Measurements from ENCODE around the gene CALM3. TPM values are rescaled to one million over a fixed set of nuclear protein-coding genes. Genes with fewer than 3 reads are reported as not detected.

The CALM3 gene
- total RNA-seq, 4 donors from 2014 or later = 108 to 190 (median 155) TPM

- H3K4me3 ChIP-seq (replicated peaks in 1 of 3) = no peak overlapping the region
- H3K27ac ChIP-seq = no peak overlapping the region
- WGBS, 2 donors = 81 to 86% methylated on average over 4 of the region's 4 CpGs
- no peaks in the 10 kb centered on the region for H3K4me1 ChIP-seq
- H3K9me3 ChIP-seq = no peaks in the 10 kb centered on the region
- no peak for TF ChIP-seq POLR2A (IDR thresholded peaks at IDR 0.05)
- no peak for TF ChIP-seq CTCF (IDR thresholded peaks at IDR 0.05)
- DNase-seq = no peak
- no peaks in the 10 kb centered on the region for H3K27me3 ChIP-seq
- no peaks in the 10 kb centered on the region for H3K36me3 ChIP-seq
- intact Hi-C loops (cut with DNase I) = no loop called here
These were observed 14.8 kb upstream of the CALM3 start for GRCh38 chr19:46586294-46586693.

GRCh38 chr19:46587861-46588260 is 13.3 kb upstream of the CALM3 start:
- no peak overlapping the region for H3K27ac ChIP-seq
- no peaks in the 10 kb centered on the region for H3K4me1 ChIP-seq
- intact Hi-C loops (cut with DNase I) = no loop called here
- TF ChIP-seq POLR2A (IDR thresholded peaks at IDR 0.05) (no peak), CTCF (IDR thresholded peaks at IDR 0.05) (no peak)
- 86 to 88% methylated on average over 3 of the region's 3 CpGs for WGBS, 2 donors
- H3K9me3 ChIP-seq = no peaks in the 10 kb centered on the region
- no peak overlapping the region for H3K4me3 ChIP-seq (replicated peaks in 1 of 3)
- no peaks in the 10 kb centered on the region for H3K27me3 ChIP-seq
- no peaks in the 10 kb centered on the region for H3K36me3 ChIP-seq
- DNase-seq = no peak

GRCh38 chr19:46591254-46591653 is 9.9 kb upstream of the CALM3 start:
- intact Hi-C loops (cut with DNase I) = no loop called here

GRCh38 chr19:46591870-46592269 is 9.3 kb upstream of the CALM3 start:
- 87 to 90% methylated on average over 3 of the region's 3 CpGs for WGBS, 2 donors
- no peaks in the 10 kb centered on the region for H3K27me3 ChIP-seq
- intact Hi-C loops (cut with DNase I) = no loop called here
- no peaks in the 10 kb centered on the region for H3K4me1 ChIP-seq
- H3K27ac ChIP-seq = no peak overlapping the region
- no peaks in the 10 kb centered on the region for H3K9me3 ChIP-seq
- TF ChIP-seq CTCF (IDR thresholded peaks at IDR 0.05) = no peak
- TF ChIP-seq POLR2A (IDR thresholded peaks at IDR 0.05) = no peak
- DNase-seq = no peak
- H3K36me3 ChIP-seq = no peaks in the 10 kb centered on the region
- no peak overlapping the region for H3K4me3 ChIP-seq (replicated peaks in 1 of 3)

More at GRCh38 chr19:46591254-46591653, 9.9 kb upstream of the CALM3 start:
- Histone ChIP-seq H3K4me1 (no peaks in the 10 kb centered on the region), H3K4me3 (replicated peaks in 1 of 3) (no peak overlapping the region), H3K9me3 (no peaks in the 10 kb centered on the region), H3K27ac (no peak overlapping the region), H3K27me3 (no peaks in the 10 kb centered on the region), H3K36me3 (no peaks in the 10 kb centered on the region)
- no peak for DNase-seq
- 97 to 98% methylated on average over 4 of the region's 4 CpGs for WGBS, 2 donors
- no peak for TF ChIP-seq CTCF (IDR thresholded peaks at IDR 0.05)
- no peak for TF ChIP-seq POLR2A (IDR thresholded peaks at IDR 0.05)

- Histone ChIP-seq H3K27me3 (no peaks in the 10 kb centered on the region), H3K9me3 (no peaks in the 10 kb centered on the region), H3K4me3 (replicated peaks in 1 of 3) (no peak overlapping the region), H3K4me1 (no peaks in the 10 kb centered on the region), H3K27ac (no peak overlapping the region), H3K36me3 (no peaks in the 10 kb centered on the region)
- no peak for DNase-seq
- 81 to 88% methylated on average over 6 of the region's 6 CpGs for WGBS, 2 donors
- TF ChIP-seq CTCF (IDR thresholded peaks at IDR 0.05) = no peak
- no peak for TF ChIP-seq POLR2A (IDR thresholded peaks at IDR 0.05)
- intact Hi-C loops (cut with DNase I) = no loop called here
These were observed 5.1 kb upstream of the CALM3 start for GRCh38 chr19:46596008-46596407.

All from thyroid gland (tissue), 4 donors.